Measurements from ENCODE around the gene ZNF467.
A peak's percentile ranks its signal among the peaks of the same experiment; 100 is the strongest.

Gene ZNF467, protein sequence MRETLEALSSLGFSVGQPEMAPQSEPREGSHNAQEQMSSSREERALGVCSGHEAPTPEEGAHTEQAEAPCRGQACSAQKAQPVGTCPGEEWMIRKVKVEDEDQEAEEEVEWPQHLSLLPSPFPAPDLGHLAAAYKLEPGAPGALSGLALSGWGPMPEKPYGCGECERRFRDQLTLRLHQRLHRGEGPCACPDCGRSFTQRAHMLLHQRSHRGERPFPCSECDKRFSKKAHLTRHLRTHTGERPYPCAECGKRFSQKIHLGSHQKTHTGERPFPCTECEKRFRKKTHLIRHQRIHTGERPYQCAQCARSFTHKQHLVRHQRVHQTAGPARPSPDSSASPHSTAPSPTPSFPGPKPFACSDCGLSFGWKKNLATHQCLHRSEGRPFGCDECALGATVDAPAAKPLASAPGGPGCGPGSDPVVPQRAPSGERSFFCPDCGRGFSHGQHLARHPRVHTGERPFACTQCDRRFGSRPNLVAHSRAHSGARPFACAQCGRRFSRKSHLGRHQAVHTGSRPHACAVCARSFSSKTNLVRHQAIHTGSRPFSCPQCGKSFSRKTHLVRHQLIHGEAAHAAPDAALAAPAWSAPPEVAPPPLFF

DNA sequence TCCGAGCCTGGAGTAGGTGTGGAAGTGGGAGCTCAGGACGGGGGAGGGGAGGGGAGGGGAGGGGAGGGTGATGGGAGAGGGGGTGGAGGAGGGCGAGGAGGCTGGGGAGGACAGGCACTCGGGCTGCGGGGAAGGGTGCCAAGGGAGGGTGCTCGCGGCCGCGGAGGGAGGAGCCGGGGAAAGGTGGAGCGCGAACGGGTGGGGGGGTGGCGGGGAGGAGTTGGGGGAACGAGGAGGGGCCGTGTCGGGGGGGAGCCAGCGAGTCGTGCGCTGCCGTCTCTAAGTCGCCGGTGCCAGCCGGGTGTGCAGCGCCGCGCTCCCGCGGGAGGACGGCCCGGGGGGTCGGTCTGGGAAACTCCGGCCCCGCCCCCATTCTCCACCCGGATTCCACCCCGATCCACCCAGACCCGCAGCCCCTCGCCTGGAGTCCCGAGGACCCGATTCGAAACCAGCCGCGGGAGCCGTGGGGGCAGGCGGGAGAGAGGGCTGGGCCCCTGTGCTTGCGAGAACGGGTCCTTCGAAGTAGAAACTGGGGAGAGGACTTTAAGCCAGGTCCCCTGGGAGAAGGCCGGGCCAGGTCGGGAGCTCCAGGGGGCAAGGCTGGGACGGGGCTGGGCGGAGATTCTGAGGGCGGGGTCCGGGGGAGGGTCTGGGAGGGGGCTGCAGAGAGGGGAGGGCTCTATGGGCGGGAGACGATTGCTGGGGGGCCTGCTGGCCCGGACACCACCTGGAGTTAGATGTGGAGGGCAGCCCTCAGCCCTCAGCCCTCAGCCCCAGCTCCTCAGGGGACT, at the start of gene ZNF467:
Gene ZNF467 (minus strand): TSS at position 143 of the 791 bp plus-strand sequence. CDS start 2,556 bp downstream, outside the sequence.
- peak; percentile 12 to 14 for DNase-seq (ENCODE audit: low read depth in 2 of 2)

DNA sequence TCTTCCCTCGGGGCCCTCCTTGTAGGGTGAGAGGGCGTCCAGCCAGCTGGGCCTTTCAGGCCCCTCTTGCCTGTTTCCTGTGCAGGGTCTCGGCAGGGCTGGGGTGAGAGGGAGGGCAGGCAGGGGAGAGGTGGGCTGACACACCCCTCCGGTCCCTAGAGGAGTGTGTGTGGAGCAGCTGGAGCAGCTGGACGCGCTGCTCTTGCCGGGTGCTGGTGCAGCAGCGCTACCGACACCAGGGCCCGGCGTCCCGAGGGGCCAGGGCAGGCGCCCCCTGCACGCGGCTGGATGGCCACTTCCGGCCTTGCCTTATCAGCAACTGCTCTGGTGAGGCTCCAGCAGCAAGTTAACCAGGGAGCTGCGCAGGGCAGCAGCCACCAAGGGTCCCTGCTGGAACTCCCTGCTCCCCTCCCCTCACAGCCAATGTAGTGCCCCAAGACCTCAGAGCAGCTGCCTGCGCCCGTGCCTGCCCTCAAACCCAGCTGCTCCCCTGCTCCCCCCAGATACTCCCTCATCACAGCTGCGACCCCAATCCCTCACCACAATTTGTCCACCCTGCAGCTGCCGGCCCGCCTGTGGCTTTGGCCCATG, 49.1 kb upstream of the ZNF467 start:
- DNase-seq (ENCODE audit: low read depth in 2 of 2), result no peak

DNA sequence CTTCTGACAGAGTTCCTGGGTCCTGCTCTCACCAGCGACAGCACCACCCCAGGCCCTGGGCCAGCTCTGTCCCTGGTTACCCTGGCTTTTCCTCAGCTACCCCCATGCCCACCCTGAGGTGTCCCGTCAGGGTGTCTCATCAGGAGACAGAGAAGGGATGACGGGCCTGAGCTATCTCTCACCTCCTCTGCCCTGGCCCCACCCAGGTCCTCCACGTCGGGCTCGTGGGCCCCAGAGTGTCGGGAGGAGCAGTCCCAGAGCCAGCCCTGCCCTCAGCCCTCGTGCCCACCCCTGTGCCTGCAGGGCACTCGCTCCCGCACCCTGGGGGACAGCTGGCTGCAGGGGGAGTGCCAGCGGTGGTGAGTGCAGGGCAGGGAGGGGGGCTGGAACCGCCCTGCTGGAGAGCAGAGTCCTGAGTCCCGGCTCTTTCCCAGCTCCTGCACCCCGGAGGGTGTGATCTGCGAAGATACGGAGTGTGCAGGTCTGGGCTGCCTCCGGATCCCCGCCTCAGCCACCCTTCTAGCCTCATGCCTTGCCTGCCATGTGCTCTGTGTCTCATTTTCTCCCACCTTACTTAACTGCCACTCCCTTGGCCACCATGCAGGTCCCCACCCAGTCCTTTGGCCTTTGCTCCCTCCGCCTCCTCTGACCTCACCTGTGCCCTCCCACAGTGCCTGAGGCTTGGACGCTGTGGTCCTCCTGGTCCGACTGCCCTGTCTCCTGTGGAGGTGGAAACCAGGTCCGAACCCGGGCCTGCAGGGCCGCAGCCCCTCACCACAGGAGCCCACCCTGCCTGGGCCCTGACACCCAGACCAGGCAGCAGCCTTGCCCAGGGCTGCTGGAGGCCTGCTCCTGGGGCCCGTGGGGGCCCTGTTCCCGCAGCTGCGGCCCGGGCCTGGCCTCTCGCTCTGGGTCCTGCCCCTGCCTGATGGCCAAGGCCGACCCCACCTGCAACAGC, 48.1 kb upstream of the ZNF467 start:
- no peak for DNase-seq (ENCODE audit: low read depth in 2 of 2)

DNA sequence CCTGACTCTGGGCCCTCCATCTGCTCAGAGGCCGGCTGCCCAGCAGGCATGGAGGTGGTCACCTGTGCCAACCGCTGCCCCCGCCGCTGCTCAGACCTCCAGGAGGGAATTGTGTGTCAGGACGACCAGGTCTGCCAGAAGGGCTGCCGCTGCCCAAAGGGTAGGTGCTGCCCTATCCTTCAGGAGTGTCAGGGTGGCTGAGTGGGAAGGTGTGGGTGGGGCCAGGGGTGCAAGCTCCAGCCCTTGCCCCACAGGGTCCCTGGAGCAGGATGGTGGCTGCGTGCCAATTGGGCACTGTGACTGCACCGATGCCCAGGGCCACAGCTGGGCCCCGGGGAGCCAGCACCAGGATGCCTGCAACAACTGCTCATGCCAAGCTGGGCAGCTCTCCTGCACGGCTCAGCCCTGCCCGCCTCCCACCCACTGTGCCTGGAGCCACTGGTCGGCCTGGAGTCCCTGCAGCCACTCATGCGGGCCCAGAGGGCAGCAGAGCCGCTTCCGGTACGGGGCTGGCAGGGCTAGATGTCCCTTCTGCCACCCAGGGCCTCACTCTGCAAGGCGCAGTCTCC, 47.3 kb upstream of the ZNF467 start:
- DNase-seq (ENCODE audit: low read depth in 2 of 2), result no peak

DNA sequence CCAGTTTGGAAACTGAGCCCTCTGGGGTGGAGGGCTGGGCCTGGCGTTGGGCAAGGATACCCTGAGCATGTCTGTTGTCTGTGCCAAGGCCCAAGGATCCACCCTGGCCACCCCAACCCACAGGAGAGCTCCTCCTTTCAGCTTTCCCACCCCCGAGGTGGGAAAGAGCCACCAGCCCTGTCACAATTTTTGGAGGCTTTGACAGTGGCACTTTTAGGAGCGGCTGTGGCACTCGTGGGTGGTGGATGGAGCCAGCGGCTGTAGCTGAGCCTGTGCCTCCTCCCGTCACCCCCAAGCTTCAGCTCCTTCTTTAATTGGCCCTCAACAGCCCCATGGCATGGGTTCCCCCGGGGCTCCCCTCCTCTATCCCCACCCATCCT, 46.6 kb upstream of the ZNF467 start:
- DNase-seq (ENCODE audit: low read depth in 2 of 2), result no peak

DNA sequence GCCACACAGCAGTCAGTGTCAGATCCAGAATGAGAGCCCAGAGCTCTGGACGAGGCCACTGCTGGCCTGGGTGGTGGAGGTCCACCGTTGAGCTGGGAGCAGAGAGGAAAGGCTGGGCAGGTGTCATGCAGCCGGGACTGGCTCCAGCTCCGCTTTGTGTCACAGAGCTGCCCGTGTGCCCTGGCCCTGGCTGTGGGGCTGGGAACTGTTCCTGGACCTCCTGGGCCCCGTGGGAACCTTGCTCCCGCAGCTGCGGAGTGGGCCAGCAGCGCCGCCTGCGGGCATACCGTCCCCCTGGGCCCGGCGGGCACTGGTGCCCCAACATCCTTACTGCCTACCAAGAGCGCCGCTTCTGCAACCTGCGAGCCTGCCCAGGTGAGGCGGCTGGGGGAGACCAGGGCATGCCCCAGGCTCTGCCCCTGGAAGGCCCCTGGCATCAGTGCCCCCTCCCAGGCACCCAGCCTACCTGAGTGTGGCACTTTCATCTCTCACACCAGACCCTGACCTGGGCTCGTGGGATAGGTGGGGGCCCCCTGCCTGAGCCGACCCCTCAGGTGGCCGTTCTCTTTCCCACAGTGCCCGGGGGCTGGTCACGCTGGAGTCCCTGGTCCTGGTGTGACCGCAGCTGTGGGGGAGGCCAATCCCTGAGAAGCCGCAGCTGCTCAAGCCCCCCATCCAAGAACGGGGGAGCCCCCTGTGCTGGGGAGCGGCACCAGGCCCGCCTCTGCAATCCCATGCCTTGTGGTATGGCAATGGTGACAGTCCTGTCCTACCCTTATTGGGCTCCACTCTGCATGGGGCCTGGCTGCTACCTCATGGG, 46.0 kb upstream of the ZNF467 start:
- DNase-seq (ENCODE audit: low read depth in 2 of 2), result no peak

DNA sequence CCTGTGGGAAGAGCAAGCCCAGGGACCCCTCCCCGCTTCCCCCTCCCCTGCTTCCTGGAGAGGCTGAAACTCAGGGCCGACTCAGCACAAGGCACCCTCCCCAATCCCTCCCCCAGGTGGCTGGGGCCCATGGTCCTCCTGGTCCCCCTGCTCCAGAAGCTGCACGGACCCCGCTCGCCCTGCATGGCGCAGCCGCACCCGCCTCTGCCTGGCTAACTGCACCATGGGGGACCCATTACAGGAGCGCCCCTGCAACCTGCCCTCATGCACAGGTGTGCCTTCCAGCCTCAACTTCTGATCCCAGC, 45.1 kb upstream of the ZNF467 start:
- no peak for DNase-seq (ENCODE audit: low read depth in 2 of 2)

DNA sequence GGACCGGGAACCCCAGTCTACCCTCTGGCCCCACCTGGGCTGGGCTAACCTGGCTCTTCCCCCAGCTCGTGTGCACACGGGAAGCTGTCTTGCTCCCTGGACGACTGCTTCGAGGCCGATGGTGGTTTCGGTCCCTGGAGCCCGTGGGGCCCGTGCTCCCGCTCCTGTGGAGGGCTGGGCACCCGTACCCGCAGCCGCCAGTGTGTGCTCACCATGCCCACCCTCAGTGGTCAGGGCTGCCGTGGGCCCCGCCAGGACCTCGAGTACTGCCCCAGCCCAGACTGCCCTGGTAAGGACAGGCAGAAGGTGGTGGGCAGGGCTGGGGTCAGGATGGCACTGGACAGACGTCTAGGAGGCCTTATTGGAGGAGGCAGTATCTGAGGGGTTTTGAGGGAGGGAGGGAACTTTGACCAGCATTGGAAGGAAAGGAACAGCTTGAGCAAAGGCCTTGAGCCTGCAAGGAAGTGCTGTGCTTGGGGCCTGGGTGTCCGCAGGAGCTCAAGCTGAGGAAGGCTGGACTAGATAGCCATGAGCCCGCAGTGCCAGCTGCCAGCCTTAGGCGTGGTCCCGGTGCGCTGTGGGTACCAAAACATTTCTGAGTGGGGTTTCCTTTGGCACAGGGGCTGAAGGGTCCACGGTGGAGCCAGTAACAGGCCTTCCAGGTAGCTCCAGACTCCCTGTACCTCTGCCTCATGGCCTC, 44.6 kb upstream of the ZNF467 start:
- no peak for DNase-seq (ENCODE audit: low read depth in 2 of 2)

DNA sequence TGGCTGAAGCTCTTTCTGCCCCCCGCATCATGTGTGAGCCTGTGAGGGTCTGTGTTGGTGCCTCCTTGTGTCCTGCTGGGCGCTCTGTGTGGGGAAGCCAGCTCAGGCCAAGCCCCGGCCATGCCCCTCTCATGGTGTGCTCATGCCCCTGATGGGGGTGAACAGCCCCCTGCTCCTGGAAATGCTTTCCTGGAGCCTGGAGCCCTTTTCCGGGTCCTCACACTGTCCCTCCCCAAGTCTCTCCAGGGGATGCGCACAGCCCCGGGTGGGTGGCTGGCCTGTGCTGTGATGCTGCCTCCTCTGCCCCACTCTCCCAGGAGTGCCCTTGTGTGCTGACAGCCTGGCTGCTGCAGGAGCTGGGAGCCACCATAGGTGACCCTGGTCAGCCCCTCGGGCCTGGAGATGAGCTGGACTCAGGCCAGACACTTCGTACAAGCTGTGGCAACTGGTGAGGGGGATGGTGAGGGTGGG, 43.9 kb upstream of the ZNF467 start:
- no peak for DNase-seq (ENCODE audit: low read depth in 2 of 2)

DNA sequence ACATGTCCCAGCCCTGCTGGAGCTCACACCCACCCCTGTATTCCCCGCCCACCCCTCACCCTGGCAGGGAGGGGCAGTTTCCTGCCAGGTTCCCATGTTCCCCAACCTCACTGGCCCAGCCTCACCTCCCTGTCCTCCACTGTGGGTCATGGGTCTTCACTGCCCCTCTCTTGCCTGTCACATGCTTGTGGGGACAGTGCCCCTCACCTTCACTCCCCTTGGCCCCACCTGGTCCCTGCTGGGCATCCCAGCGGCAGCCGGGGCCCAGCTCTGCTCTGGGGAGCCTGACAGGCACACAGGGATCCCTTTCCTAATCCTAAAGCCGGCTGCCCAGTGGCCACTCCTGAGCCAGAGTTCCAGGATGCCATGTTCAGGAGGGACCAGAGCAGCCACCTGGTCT, 43.4 kb upstream of the ZNF467 start:
- no peak for DNase-seq (ENCODE audit: low read depth in 2 of 2)

DNA sequence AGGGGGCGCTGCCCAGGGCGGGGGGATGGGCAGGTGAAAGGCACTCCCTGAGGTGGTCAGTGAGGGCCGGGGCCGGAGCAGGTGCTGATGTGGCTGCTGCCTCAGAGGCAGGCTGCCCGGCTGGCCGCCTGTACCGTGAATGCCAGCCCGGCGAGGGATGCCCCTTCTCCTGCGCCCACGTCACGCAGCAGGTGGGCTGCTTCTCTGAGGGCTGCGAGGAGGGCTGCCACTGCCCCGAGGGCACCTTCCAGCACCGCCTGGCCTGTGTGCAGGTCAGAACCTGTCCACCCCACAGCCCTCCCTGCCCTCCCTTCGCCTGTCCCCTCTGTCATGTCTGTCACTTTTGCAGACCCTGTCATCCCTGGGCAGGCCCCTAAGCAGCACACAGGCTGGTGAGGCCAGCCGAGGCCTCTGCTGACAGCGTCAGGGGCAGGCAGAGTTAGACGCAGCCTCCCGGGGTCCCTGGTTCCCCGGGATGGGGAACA, 42.9 kb upstream of the ZNF467 start:
- DNase-seq (ENCODE audit: low read depth in 2 of 2), result no peak

DNA sequence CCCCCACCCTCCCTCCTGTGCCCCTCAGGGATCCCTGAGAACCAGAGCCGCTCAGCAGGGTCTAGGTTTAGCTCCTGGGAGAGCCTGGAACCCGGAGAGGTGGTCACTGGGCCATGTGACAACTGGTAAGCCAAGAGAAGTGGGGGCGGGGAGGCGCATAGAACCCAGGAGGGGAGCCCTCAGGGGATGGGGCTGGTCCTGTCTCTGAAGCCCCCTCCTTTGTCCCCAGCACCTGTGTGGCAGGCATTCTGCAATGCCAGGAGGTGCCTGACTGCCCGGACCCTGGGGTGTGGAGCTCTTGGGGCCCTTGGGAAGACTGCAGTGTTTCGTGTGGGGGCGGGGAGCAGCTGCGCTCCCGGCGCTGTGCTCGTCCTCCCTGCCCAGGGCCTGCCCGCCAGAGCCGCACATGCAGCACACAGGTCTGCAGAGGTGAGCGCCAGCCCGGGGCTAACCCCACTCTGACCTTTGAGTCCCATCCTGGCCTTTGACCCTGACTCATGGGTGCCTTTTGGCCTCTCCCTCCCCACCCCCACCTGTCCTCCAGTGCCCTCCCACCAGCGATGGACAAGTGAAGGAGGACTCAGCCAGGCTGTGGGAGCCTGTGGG, 42.4 kb upstream of the ZNF467 start:
- no peak for DNase-seq (ENCODE audit: low read depth in 2 of 2)

DNA sequence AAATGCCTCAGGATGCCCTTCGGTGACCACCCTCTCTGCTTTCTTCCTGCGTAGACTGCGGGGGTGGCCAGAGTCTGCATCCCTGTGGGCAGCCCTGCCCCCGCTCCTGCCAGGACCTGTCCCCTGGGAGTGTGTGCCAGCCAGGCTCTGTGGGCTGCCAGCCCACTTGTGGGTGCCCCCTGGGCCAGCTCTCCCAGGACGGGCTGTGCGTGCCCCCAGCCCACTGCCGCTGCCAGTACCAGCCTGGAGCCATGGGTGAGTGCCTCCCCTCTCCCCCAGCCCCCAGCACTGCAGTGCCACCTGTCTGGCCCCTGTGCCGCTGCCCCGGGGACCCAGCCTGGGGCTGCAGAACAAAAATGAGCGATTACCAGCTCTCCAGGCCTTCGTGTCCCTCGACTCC, 41.7 kb upstream of the ZNF467 start:
- DNase-seq (ENCODE audit: low read depth in 2 of 2), result no peak

DNA sequence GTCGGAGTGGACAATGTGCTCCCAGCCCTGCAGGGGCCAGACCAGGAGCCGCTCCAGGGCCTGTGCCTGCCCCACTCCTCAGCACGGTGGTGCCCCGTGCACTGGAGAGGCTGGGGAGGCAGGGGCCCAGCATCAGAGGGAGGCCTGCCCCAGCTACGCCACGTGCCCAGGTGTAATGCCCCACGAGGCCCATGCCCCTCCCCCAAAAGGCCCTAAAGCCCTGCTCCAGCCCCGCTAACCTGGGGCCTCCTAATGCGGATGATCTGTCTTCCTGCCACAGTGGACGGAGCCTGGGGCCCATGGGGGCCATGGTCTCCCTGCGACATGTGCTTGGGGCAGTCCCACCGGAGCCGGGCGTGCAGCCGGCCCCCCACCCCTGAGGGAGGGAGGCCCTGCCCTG, 41.1 kb upstream of the ZNF467 start:
- DNase-seq (ENCODE audit: low read depth in 2 of 2), result no peak

DNA sequence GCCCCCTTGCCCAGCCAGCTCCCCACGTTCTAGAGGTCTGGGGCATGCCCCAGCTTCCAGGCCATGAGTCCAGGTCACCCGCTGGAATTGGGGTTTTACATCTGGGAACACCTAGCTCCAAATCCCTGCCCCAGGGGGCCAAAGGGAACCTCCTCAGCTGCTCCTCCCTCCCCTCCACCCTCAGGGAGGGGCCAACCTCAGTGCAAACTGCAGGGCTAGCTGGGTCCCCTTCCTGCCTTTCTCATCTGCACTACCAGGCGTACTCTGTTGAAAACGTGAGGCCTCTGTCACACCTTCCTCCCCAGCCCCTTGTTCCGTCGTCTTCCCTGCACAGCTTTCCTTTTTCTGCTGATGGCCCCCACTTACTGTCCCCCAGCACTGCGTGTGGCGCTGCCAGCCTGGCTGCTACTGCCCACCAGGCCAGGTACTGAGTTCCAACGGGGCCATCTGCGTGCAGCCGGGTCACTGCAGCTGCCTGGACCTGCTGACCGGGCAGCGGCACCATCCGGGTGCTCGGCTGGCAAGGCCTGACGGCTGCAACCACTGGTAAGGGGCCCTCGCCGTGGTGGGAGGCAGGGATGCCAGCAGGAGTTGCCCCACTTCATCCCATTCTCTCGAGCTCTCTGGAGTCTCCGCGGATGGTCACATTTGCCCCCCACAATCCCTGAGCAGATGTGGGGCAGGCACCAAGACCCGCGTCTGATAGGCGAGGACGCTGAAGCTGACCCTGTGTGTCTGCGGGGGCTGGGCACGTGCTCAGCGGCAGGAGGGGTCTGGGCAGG, 40.1 kb upstream of the ZNF467 start:
- DNase-seq (ENCODE audit: low read depth in 2 of 2), result no peak

DNA sequence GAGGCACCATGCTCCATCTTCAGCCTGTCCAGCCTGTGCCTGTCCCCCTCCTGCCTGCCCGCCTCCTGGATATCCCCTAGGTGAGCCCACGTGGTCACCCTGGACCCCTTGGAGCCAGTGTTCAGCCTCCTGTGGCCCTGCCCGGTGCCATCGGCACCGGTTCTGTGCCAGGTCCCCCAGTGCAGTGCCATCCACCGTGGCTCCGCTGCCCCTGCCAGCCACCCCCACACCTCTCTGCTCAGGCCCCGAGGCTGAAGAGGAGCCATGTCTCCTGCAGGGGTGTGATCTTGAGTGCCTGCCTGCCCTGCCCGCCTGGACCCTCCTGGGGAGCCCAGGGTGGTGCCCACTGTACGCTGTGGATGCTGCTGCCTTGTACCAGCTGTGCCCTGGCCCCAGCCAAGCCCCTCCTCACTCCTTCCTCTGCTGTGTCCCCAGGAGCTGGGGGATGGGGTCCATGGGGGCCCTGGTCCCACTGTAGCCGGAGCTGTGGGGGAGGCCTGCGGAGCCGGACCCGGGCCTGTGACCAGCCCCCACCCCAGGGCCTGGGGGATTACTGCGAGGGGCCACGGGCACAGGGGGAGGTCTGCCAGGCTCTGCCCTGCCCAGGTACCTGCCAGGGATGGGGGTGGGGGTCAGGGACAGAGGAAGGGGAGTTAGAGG, 38.6 kb upstream of the ZNF467 start:
- no peak for DNase-seq (ENCODE audit: low read depth in 2 of 2)

DNA sequence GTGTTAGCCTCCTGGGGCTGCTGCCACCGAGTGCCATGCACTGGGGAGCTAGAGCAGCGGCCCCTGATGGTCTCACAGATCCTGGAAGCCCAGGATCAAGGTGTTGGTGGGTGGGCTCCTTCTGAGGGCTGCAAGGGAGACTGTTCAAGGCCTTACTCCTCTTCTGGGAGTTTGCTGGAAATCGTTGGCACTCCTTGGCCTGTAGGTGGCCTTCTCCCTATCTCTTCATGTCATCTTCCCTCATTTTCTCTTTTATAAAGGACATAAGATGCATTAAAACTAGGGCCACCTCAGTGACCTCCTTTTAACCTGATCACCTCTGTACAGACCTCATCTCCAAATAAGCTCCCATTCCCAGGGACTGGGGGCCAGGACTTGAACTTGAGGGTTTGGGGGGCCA, 37.8 kb upstream of the ZNF467 start:
- DNase-seq (ENCODE audit: low read depth in 2 of 2), result no peak

DNA sequence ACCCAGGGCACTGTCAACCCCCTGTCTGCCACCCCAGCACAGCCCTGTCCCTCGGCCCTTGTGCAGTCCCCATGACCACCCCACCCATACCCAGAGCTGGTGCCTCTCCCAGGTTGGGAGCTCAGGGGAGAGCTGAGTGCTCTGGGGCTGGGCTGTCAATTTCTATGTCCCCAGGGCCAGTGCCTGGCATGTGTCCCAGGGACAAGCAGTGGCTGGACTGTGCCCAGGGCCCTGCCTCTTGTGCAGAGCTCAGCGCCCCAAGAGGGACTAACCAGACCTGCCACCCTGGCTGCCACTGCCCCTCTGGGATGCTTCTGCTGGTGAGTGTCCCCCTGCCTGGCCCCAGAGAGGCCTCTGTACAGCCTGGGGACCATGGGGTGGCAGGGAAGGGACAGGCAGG, 35.8 kb upstream of the ZNF467 start:
- no peak for DNase-seq (ENCODE audit: low read depth in 2 of 2)

Measured in fibroblast of skin of left biceps (primary cell).